Spleen (tissue), 11 donors: ENCODE measurements around the gene MR1. TPM values are rescaled to one million over a fixed set of nuclear protein-coding genes. Genes with fewer than 3 reads are reported as not detected.
A peak's percentile ranks its signal among the peaks of the same experiment; 100 is the strongest.

Experiments used
- DNase-seq: peaks from one replicate; pipeline ENCODE4 v3.0.0-alpha.2; 2020
- H3K27ac ChIP-seq, 8 donors: fragments of 200-600 bp; sonication (generic) in 7 of 8; 1 replicate in 4 of 8; 2 replicates in 4 of 8; pipeline versions ENCODE4 v1.5.0 to v1.8.0; 2016 to 2021; ENCODE audit warnings: inconsistent platforms in 4 of 8, mild to moderate bottlenecking in 4 of 8, moderate library complexity in 1 of 8
- H3K27me3 ChIP-seq, 7 donors: fragments of 200-600 bp; sonication (generic) in 6 of 7; replicated peaks in 1 of 7; 1 replicate in 4 of 7; 2 replicates in 3 of 7; pipeline versions ENCODE4 v1.5.0 to v1.8.0; 2016 to 2021; ENCODE audit warnings: inconsistent platforms in 3 of 7, mild to moderate bottlenecking in 1 of 7
- H3K36me3 ChIP-seq, 6 donors: fragments of 200-600 bp; sonication (generic) in 5 of 6; 1 replicate in 4 of 6; 2 replicates in 2 of 6; pipeline versions ENCODE4 v1.5.0 to v1.8.0; 2016 to 2021; ENCODE audit warnings: inconsistent platforms in 2 of 6
- H3K4me1 ChIP-seq, 6 donors: fragments of 200-600 bp; sonication (generic) in 5 of 6; 1 replicate in 3 of 6; 2 replicates in 3 of 6; pipeline versions ENCODE4 v1.5.0 to v1.8.0; 2016 to 2021; ENCODE audit warnings: inconsistent platforms in 3 of 6
- H3K4me3 ChIP-seq, 8 donors: fragments of 200-600 bp; sonication (generic) in 7 of 8; 1 replicate in 4 of 8; 2 replicates in 4 of 8; pipeline versions ENCODE4 v1.5.0 to v1.8.0; 2016 to 2021; ENCODE audit warnings: inconsistent platforms in 4 of 8, mild to moderate bottlenecking in 4 of 8, moderate library complexity in 2 of 8
- H3K9me3 ChIP-seq, 8 donors: fragments of 200-600 bp; sonication (generic) in 7 of 8; 1 replicate in 4 of 8; 2 replicates in 4 of 8; pipeline versions ENCODE4 v1.5.0 to v1.8.0; 2016 to 2021; ENCODE audit warnings: inconsistent platforms in 4 of 8
- CTCF ChIP-seq, 11 experiments: fragments of 200-600 bp in 7 of 11; fragments of 450-650 bp in 4 of 11; sonication (generic) in 4 of 11; IDR thresholded peaks in 8 of 11; conservative IDR thresholded peaks in 3 of 11; 1 replicate in 7 of 11; 2 replicates in 4 of 11; pipeline versions ENCODE4 v1.4.0 to v1.8.0; 2016 to 2021; ENCODE audit warnings: antibody characterized with exemption in 11 of 11, inconsistent platforms in 4 of 11, mild to moderate bottlenecking in 1 of 11
- POLR2A ChIP-seq, 3 donors: fragments of 450-650 bp; IDR thresholded peaks; one replicate each; pipeline ENCODE4 v1.5.1; 2017; ENCODE audit warnings: antibody characterized with exemption in 3 of 3, mild to moderate bottlenecking in 1 of 3
- POLR2AphosphoS5 ChIP-seq, 3 donors: sonication (generic); formaldehyde crosslinking; IDR thresholded peaks; one replicate each; pipeline ENCODE4 v1.5.1; 2017; ENCODE audit warnings: antibody characterized with exemption in 3 of 3
- WGBS, 5 donors: extraction: QIAGEN DNeasy Blood & Tissue Kit in 3 of 5; methylation state at CpG; one replicate each; pipeline versions ENCODE4 v1.1.5 to v1.1.7; 2013 to 2018; 5-methylcytosine and 5-hydroxymethylcytosine counted together
- intact Hi-C: fragments of 100-400 bp; cut with DNase I; formaldehyde crosslinking; loops from one replicate; pipeline ENCODE4 v1.15.0; 2023; ENCODE audit warnings: low total_unique reads
- polyA plus RNA-seq, 3 donors: library from polyadenylated mRNA; stranded (reverse); fragments of 200-250 nt; gene quantifications; one replicate each; pipeline ENCODE4 v1.2.1, GENCODE V29; 2013
- total RNA-seq, 7 donors: library from RNA; depleted of rRNA in 3 of 7; stranded (reverse); fragments of >200 nt in 3 of 7; fragmentation: NEBNext Ultra II Directional in 4 of 7; extraction: Animal tissue kit (Norgen Biotek cat#: 25700) in 4 of 7; gene quantifications; one replicate each; pipeline versions ENCODE4 v1.1.0 to v1.2.1, GENCODE V29; 2016 to 2021
- donor health status: healthy with polysubstance abuse.
- donor health status: DM: no; HTN: no; CAD: no; lungs with moderate emphysema.
- donor health status: DM: no; HTN: no; CAD: no.
- donor health status: Bipolar disorder and iron deficiency.
- donor health status: healthy.
- donor health status: DM: no; HTN: no; CAD: no.
- donor health status: DM: yes; HTN: yes; CAD: no.

Gene MR1
- total and polyA plus RNA-seq, 10 donors: 4.9 to 35.6 (median 24.0) TPM

GRCh38 chr1:181011301-181012202 lies 22.2 kb upstream of the MR1 start:
- Histone ChIP-seq H3K27ac (peak overlapping the region in 1 of 8 donors; percentile 14), H3K27me3 (no peaks in the 10 kb centered on the region), H3K4me3 (no peak overlapping the region), H3K9me3 (no peaks in the 10 kb centered on the region), H3K4me1 (peaks cover 4 to 77% (median 50%) of the 10 kb centered on the region in 6 donors), H3K36me3 (no peaks in the 10 kb centered on the region)
- TF ChIP-seq POLR2A (IDR thresholded peaks at IDR 0.05) (no peak), POLR2AphosphoS5 (IDR thresholded peaks at IDR 0.05) (no peak), CTCF (IDR thresholded peaks at IDR 0.05 in 8 of 11, conservative IDR thresholded peaks at IDR 0.05 in 3 of 11) (no peak)
- intact Hi-C loops: no loop called here
- WGBS, 5 donors: 45 to 70% (median 57%) methylated on average over 3 of the region's 3 CpGs
- DNase-seq: no peak

GRCh38 chr1:181012203-181012745 lies 21.5 kb upstream of the MR1 start:
- whole genome bisulfite sequencing, 5 donors: 92 to 98% (median 95%) methylated on average over 4 of the region's 4 CpGs
- no peak for DNase-seq
- Histone ChIP-seq H3K9me3 (no peaks in the 10 kb centered on the region), H3K4me3 (no peak overlapping the region), H3K4me1 (peaks cover 4 to 81% (median 52%) of the 10 kb centered on the region in 6 donors), H3K36me3 (no peaks in the 10 kb centered on the region), H3K27ac (peak overlapping the region in 1 of 8 donors; percentile 83), H3K27me3 (no peaks in the 10 kb centered on the region)
- intact Hi-C loops: no loop called here
- TF ChIP-seq CTCF (IDR thresholded peaks at IDR 0.05 in 8 of 11, conservative IDR thresholded peaks at IDR 0.05 in 3 of 11): no peak
- TF ChIP-seq POLR2A (IDR thresholded peaks at IDR 0.05): no peak
- no peak for TF ChIP-seq POLR2AphosphoS5 (IDR thresholded peaks at IDR 0.05)

- 40 to 75% (median 48%) methylated on average over 5 of the region's 5 CpGs for WGBS, 5 donors
- peaks cover 0 to 7% (median 0%) of the 10 kb centered on the region in 6 donors for H3K36me3 ChIP-seq
- intact Hi-C loops: no loop called here
- H3K27ac ChIP-seq: peak overlapping the region in 3 of 8 donors; percentile 36 to 83 (median 50)
- H3K4me1 ChIP-seq: peaks cover 4 to 84% (median 56%) of the 10 kb centered on the region in 6 donors
- no peak for DNase-seq
- no peaks in the 10 kb centered on the region for H3K9me3 ChIP-seq
- peak in 1 of 3 donors; percentile 71 for TF ChIP-seq POLR2AphosphoS5 (IDR thresholded peaks at IDR 0.05)
- no peak for TF ChIP-seq CTCF (IDR thresholded peaks at IDR 0.05 in 8 of 11, conservative IDR thresholded peaks at IDR 0.05 in 3 of 11)
- TF ChIP-seq POLR2A (IDR thresholded peaks at IDR 0.05): no peak
- no peak overlapping the region for H3K4me3 ChIP-seq
- no peaks in the 10 kb centered on the region for H3K27me3 ChIP-seq
These were observed 20.6 kb upstream of the MR1 start for GRCh38 chr1:181013144-181013543.
